ENCODE measurements around the gene CHCHD10.
"Not testable (repeated sequence)": the region's sequence is repeated elsewhere in the genome, so short reads cannot be mapped to it uniquely, and the experiment has no call there.

The CHCHD10 gene

DNA sequence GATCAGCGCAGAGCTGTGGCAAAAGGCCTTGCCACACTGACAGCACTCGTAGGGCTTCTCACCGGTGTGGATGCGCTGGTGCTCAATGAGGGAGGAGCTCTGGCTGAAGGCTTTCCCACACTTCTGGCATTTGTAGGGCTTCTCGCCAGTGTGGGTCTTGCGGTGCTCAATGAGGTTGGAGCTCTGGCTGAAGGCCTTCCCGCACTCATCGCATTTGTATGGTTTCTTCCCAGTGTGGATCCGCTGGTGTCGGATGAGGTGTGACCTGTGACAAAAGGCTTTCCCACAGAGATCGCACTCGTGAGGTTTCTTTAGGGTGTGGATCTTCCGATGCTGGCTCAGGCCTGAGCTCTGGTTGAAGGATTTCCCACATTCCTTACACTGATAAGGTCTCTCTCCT is 23.8 kb downstream of the CHCHD10 start:
- DNase-seq: no peak

GRCh38 chr22:23743303-23743705 is 24.5 kb downstream of the CHCHD10 start:
- DNase-seq: no peak

DNA sequence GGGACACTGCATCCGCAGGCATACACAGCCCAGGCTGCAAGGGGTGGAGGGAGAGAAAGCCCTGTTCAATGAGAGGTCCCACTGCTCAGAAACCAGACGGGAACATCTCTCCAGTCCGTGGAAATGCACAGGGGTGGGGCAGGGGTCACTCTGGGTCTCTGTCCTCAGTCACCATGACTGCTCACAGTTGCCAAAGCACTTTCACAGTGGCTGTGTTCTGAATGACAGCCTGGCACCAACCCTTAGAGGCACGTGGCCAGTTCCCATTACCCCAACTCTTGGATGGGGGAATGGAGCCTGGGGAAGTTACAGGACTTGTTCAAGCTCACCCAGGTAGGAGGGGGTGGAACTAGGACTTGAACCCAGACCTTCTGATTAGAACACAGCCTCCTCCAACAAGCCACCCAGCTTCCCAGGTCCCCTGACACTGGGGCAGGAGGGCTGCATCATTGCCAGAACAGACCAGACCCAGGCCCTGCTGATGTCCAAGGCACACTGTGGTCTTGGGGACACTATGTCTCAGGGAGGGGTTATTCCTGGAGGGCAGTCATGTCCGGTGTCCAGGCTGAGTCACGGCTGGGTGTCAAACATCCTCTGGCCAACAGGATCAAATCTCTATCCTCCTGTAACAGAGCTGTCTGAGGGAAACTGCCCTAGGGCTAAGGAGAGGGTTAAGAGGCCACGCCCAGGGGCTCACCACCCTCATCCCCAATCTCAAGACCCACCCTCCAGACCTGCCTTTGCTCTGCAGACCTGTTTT is 25.1 kb downstream of the CHCHD10 start:
- no peak for DNase-seq

- no peak for DNase-seq
Measured at GRCh38 chr22:23737696-23738095, 30.1 kb downstream of the CHCHD10 start.

DNA sequence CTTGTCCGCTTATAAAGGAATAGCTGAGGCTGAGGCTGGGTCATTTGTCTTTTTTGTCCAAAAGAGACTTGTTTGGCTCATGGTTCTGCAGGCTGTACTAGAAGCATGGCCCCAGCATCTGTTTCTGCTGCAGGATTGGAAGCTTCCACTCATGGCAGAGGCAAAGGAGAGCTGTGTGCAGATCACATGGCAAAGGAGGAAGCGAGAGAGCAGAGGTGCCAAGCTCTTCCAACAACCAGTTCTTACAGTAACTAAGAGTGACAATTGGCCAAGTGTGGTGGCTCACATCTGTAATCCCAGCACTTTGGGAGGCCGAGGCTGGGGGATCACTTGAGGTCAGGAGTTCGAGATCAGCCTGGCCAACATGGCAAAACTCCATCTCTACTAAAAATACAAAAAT is 39.7 kb downstream of the CHCHD10 start:
- not testable (repeated sequence) for DNase-seq

DNA sequence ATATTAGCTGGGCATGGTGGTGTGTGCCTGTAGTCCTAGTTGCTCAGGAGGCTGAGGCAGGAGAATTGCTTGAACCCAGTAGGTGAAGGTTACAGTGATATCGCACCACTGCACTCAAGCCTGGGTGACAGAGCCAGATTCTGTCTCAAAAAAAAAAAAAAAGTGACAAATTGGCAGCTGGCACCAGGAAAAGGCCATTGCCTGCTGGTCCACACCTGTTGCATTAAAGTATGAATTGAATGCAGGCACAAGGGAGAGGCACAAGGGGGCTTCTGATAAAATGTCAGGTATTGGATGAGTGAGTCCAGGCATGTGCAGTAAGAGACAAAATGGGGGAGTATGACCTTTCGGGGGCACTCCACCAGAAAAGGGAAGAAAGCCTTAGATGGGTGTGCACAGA is 45.0 kb downstream of the CHCHD10 start:
- no peak for DNase-seq

DNA sequence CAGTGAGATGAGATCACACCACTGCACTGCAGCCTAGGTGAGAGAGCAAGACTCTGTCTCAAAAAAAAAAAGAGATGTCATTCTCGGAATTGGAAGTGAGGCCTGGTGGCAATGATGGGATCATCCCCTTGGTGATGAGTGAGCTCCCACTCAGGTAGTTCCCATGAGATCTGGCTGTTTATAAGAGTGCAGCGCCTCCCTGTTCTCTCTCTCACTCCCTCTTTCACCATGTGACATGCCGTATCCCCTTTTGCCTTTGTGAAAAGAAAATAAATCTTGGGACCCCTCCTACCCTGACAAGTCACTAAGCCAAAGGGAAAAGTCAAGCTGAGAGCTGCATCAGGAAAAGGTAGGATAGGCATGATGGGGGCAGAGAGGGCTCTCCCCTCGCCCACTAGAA is 45.6 kb downstream of the CHCHD10 start:
- DNase-seq: no peak

DNA sequence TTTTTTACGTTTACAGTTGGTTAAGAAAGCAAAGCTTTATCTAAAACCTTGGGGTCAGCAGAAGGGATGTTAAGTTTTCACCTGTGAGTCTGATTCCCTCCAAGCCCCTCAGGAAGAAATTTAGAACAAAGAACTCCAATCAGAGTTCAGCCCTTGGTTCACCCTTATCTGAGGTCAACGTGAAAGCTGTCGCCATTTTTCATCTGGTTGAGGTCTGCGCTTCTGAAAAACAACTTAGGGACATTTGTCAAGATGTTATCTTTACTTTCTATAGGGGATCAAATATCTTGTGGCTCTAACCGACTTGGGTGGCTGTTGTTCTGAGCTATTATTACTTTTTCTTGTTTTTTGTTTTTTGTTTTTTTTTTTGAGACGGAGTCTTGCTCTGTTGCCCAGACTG is 46.9 kb downstream of the CHCHD10 start:
- no peak for DNase-seq

- no peak for DNase-seq
Measured at GRCh38 chr22:23718371-23719165, 49.2 kb downstream of the CHCHD10 start.

DNA sequence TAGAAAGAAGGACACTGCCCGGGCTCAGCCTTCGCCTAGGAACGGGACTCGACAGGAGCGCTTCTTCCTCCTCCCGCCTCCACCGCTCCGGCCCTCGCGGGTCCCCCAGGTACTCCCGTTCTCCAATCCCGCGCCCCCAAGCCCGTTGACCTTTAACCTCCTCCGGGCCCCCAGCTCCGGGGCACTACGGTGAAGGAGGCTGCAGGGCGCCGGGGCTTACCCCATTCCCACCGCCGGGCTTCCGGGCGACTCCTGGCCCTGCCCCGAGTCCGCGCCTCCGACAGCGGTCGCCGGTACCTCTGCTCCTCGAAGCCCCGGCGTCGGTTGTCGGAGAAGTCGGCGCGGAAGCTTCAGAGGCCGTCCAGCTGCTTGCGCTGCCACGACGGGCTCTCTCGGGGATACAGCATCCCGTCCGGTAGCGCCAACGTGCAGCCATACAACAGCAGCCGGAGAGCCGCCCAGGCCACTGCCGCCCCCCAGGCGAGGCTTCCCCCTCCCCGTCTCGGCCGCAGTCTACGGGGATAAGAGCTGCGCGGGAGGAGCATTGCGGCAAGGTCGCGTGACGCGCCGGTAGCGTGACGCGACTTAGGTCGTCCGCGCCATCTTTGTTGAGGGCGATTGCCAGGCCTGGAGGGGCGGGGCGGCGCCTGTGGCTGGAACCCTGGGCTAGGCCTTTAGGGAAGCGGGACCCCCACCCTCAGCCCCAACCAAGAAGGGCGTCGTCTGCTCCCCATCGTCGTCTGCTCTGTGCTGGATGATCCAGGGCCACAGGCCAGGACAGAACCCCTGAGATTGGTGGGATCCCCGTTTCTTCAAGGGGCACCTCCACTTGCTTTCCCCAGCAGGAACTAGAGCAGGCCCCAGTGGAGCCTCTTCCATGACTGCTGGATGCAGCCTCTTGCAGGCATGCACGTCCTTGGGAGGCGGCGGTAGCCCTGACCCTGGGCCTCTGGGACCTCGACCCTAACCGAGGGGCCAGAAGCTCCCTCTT is 50.7 kb downstream of the CHCHD10 start:
- peak; percentile 82 for DNase-seq

All from DMS53 (cell line).